Neural cell (in vitro differentiated cells): ENCODE data around the gene EP400. TPM values are rescaled to one million over a fixed set of nuclear protein-coding genes. Genes with fewer than 3 reads are reported as not detected.

Source experiments
- H2AFZ ChIP-seq: fragments of 200-600, 300-800 bp; sonication (generic), shearing (Covaris generic); 2 replicates; pipeline ENCODE4 v1.6.0; 2014; ENCODE audit warnings: low read depth, mild to moderate bottlenecking, antibody characterized with exemption, low read length, moderate library complexity
- H3F3A ChIP-seq: fragments of 200-600 bp; shearing (Covaris generic); 2 replicates; pipeline ENCODE4 v1.6.1; 2016; ENCODE audit warnings: mild to moderate bottlenecking, moderate library complexity, mixed read lengths, antibody characterized with exemption, low read length; ENCODE audit not compliant: insufficient read depth, poor library complexity, severe bottlenecking
- H3K27ac ChIP-seq: fragments of 200-600, 300-800 bp; sonication (generic), shearing (Covaris generic); 2 replicates; pipeline ENCODE4 v1.5.1; 2014; ENCODE audit warnings: mild to moderate bottlenecking, low read length, moderate library complexity
- H3K27me3 ChIP-seq: fragments of 300-800, 200-600 bp; sonication (generic), shearing (Covaris generic); 2 replicates; pipeline ENCODE4 v1.6.0; 2014; ENCODE audit warnings: mild to moderate bottlenecking, low read depth, low read length, moderate library complexity; ENCODE audit not compliant: insufficient read depth
- H3K36me3 ChIP-seq: fragments of 300-800, 200-600 bp; sonication (generic), shearing (Covaris generic); 2 replicates; pipeline ENCODE4 v1.5.1; 2014; ENCODE audit warnings: mild to moderate bottlenecking, antibody characterized with exemption, low read length, moderate library complexity; ENCODE audit not compliant: insufficient read depth
- H3K4me2 ChIP-seq: fragments of 300-800, 200-600 bp; sonication (generic), shearing (Covaris generic); 2 replicates; pipeline ENCODE4 v1.6.0; 2014; ENCODE audit warnings: mild to moderate bottlenecking, low read length
- H3K4me3 ChIP-seq: fragments of 300-800, 200-600 bp; sonication (generic), shearing (Covaris generic); 2 replicates; pipeline ENCODE4 v1.5.1; 2014; ENCODE audit warnings: mild to moderate bottlenecking, low read length, moderate library complexity
- H3K79me2 ChIP-seq: fragments of 200-600 bp; shearing (Covaris generic); replicated peaks from 2 replicates; pipeline ENCODE4 v1.6.0; 2014; ENCODE audit warnings: mild to moderate bottlenecking, low read length, moderate library complexity; ENCODE audit not compliant: insufficient read depth
- H3K9ac ChIP-seq: fragments of 300-800, 200-600 bp; sonication (generic), shearing (Covaris generic); 2 replicates; pipeline ENCODE4 v1.6.1; 2016; ENCODE audit warnings: mild to moderate bottlenecking, low read length, mixed read lengths
- H3K9me2 ChIP-seq: fragments of 200-600 bp; shearing (Covaris generic); 2 replicates; pipeline ENCODE4 v1.6.1; 2016; ENCODE audit warnings: mild to moderate bottlenecking, low read length, mixed read lengths; ENCODE audit not compliant: insufficient read depth
- H3K9me3 ChIP-seq: fragments of 200-600, 300-800 bp; sonication (generic), shearing (Covaris generic); 2 replicates; pipeline ENCODE4 v1.6.1; 2016; ENCODE audit warnings: mild to moderate bottlenecking, mixed run types, low read length, moderate library complexity, mixed read lengths
- H4K20me1 ChIP-seq: fragments of 200-600 bp; shearing (Covaris generic); 2 replicates; pipeline ENCODE4 v1.6.1; 2016; ENCODE audit warnings: mild to moderate bottlenecking, mixed run types; ENCODE audit not compliant: insufficient read depth
- CTCF ChIP-seq: fragments of 450-650 bp; IDR thresholded peaks from 2 replicates; pipeline ENCODE4 v1.5.1; 2014; ENCODE audit warnings: antibody characterized with exemption, mild to moderate bottlenecking, moderate library complexity; ENCODE audit not compliant: poor library complexity, severe bottlenecking
- EP300 ChIP-seq: fragments of 450-650 bp; conservative IDR thresholded peaks from 2 replicates; pipeline ENCODE4 v1.6.1; 2014; ENCODE audit warnings: antibody characterized with exemption, mild to moderate bottlenecking, moderate library complexity; ENCODE audit not compliant: poor library complexity, severe bottlenecking
- EZH2 ChIP-seq: fragments of 200-600, 300-800 bp; shearing (Covaris generic), sonication (generic); IDR thresholded peaks from 2 replicates; pipeline ENCODE4 v1.6.1; 2014; ENCODE audit warnings: antibody characterized with exemption, low read length, borderline replicate concordance, mild to moderate bottlenecking; ENCODE audit not compliant: insufficient read depth, poor library complexity, severe bottlenecking
- MXI1 ChIP-seq: fragments of 450-650 bp; conservative IDR thresholded peaks from 2 replicates; pipeline ENCODE4 v1.6.1; 2014; ENCODE audit warnings: antibody characterized with exemption, mild to moderate bottlenecking; ENCODE audit not compliant: poor library complexity, severe bottlenecking
- POLR2AphosphoS5 ChIP-seq: IDR thresholded peaks from 2 replicates; pipeline ENCODE4 v1.6.1; 2012
- RAD21 ChIP-seq: fragments of 450-650 bp; conservative IDR thresholded peaks from 2 replicates; pipeline ENCODE4 v1.6.1; 2014; ENCODE audit warnings: antibody characterized with exemption, mild to moderate bottlenecking, moderate library complexity
- REST ChIP-seq: IDR thresholded peaks from 2 replicates; pipeline ENCODE4 v1.6.1; 2012; ENCODE audit warnings: borderline replicate concordance
- SMC3 ChIP-seq: fragments of 450-650 bp; conservative IDR thresholded peaks from 2 replicates; pipeline ENCODE4 v1.6.1; 2014; ENCODE audit warnings: antibody characterized with exemption, mild to moderate bottlenecking, moderate library complexity; ENCODE audit not compliant: poor library complexity
- TAF1 ChIP-seq: IDR thresholded peaks from 2 replicates; pipeline ENCODE4 v1.6.1; 2012; ENCODE audit warnings: low read depth
- polyA plus RNA-seq: library from polyadenylated mRNA; depleted of rRNA; stranded (reverse); fragments of >200 nt; gene quantifications from 2 replicates; pipeline ENCODE4 v1.2.3, GENCODE V29; 2014

EP400 gene
- polyA plus RNA-seq, 1 donor from 2014 or later, result 19.4 TPM

GRCh38 chr12:132062481-132062880 is 112.7 kb downstream of the EP400 start (continued):
- TF ChIP-seq REST, result no peak

- H3K9me3 ChIP-seq, result no peaks in the 10 kb centered on the region
- no peak for TF ChIP-seq TAF1
- TF ChIP-seq POLR2AphosphoS5, result no peak
- TF ChIP-seq MXI1, result no peak
- no peak for TF ChIP-seq REST
- no peak for TF ChIP-seq RAD21
- no peak for TF ChIP-seq EP300
- no peak for TF ChIP-seq EZH2
- no peak for TF ChIP-seq CTCF
- no peak for TF ChIP-seq SMC3
- H2AFZ ChIP-seq, result no peak overlapping the region
- H4K20me1 ChIP-seq, result no peaks in the 10 kb centered on the region
- H3K9me2 ChIP-seq, result no peaks in the 10 kb centered on the region
- no peaks in the 10 kb centered on the region for H3K36me3 ChIP-seq
- no peak overlapping the region for H3K9ac ChIP-seq
- H3K4me3 ChIP-seq, result no peak overlapping the region
- H3K27ac ChIP-seq, result no peak overlapping the region
- H3K4me2 ChIP-seq, result no peak overlapping the region
- H3K27me3 ChIP-seq, result no peaks in the 10 kb centered on the region
- no peaks in the 10 kb centered on the region for H3F3A ChIP-seq
- no peaks in the 10 kb centered on the region for H3K79me2 ChIP-seq
Observed at GRCh38 chr12:132063491-132063890, 113.7 kb downstream of the EP400 start.
